ENCODE data around the gene DTNBP1. TPM values are rescaled to one million over a fixed set of nuclear protein-coding genes. Genes with fewer than 3 reads are reported as not detected.

The DTNBP1 gene
- total and polyA plus RNA-seq, 7 experiments from 2014 or later: 19.8 to 40.0 (median 27.4) TPM

DNA sequence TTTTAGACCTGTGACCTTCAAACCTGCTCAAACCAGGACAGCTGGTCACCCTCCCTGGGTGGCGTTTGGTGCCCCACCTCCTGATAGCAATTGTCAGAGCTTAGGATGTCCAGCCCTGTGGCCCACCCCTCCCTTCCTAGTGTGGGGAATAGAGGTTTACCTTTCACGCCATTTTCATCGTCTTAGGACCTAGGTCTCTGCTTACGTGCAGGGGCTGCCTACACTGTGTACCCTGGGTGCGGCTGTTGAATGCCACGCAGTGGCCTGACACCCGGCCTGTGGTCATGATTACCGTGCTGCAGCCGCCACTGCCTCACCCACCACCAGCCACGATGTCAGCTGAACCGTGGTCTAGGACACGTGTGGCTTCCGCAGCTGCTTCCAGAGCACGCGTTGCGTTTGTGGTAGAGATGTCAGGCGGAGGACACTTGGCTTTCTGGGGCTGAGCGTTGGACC lies 157.3 kb downstream of the DTNBP1 start:
- no peaks in the 10 kb centered on the region for H3K27me3 ChIP-seq (ENCODE audit: control insufficient read depth in 2 of 2, insufficient read depth in 2 of 2, low read length in 2 of 2)
- no peak for ATAC-seq
- peak overlapping the region in 3 of 9 donors; percentile 24 to 50 (median 41) for H3K27ac Mint-ChIP-seq
- H3K4me1 Mint-ChIP-seq: peaks cover 0 to 18% (median 0%) of the 10 kb centered on the region in 7 donors
- H3K4me3 ChIP-seq (ENCODE audit: low read length): no peak overlapping the region
- ChIA-PET CTCF (no interaction called here), POLR2A (no interaction called here)
- no peak for DNase-seq
- H3K36me3 ChIP-seq (ENCODE audit: control insufficient read depth in 2 of 3, insufficient read depth in 3 of 3, low read length in 3 of 3): peaks cover 4 to 100% (median 14%) of the 10 kb centered on the region in 3 experiments
- intact Hi-C loops (cut with micrococcal nuclease): no loop called here
- H3K9me3 Mint-ChIP-seq: peaks cover 0 to 2% (median 0%) of the 10 kb centered on the region in 11 donors
- H3K27me3 Mint-ChIP-seq: no peaks in the 10 kb centered on the region
- H3K36me3 Mint-ChIP-seq: peaks cover 0 to 47% (median 13%) of the 10 kb centered on the region in 5 donors
- no peaks in the 10 kb centered on the region for H3K9me3 ChIP-seq (ENCODE audit: control insufficient read depth in 2 of 3, low read length in 3 of 3)
- no peak overlapping the region for H3K27ac ChIP-seq (ENCODE audit: low read depth, low read length)
- H3K4me1 ChIP-seq (ENCODE audit: control insufficient read depth in 2 of 2, insufficient read depth in 2 of 2, low read length in 2 of 2): no peaks in the 10 kb centered on the region
- no peak overlapping the region for H3K4me3 Mint-ChIP-seq

DNA sequence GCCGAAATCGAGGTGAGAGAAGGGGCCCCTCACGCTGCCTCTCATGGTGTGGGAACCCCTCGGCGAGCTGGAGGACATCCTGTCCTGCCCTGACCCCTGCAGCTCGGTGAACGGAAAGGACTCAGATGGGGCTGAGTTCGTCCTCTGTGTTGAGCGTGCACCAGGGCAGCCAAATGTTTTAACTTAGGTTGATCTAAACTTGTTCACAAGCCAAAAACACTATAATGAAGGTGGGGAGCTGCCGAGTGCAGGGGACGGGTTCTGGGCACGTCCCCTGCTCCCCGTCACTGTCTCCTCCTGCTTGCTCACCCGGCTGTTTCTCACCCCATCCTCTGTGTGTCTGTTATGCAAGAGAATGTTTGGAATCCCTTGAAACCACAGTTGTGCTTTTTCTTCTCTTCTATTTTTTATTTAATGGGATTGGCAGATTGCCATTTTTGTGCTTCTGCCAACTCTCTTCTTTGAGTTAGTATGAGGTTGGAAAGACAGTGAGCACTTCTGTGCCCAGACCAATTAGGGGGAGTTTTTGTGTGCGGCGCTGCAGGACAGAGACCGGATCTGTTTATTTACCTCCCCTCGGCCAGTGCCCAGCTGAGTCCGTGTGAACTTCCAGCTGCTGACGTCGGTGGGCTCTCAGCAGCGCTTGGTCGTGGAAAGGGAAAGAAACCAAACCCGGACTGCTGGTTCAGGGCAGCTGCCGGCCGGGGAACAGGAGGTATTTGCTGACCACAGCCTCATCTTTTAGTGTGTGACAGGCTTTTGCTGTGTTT lies 158.1 kb downstream of the DTNBP1 start:
- Mint-ChIP-seq H3K27ac (peak overlapping the region in 4 of 9 donors; percentile 2 to 66 (median 34)), H3K4me3 (no peak overlapping the region), H3K4me1 (peaks cover 0 to 22% (median 0%) of the 10 kb centered on the region in 7 donors), H3K9me3 (peaks cover 0 to 2% (median 0%) of the 10 kb centered on the region in 11 donors), H3K27me3 (no peaks in the 10 kb centered on the region), H3K36me3 (peaks cover 0 to 54% (median 13%) of the 10 kb centered on the region in 5 donors)
- Histone ChIP-seq H3K4me1 (ENCODE audit: control insufficient read depth in 2 of 2, insufficient read depth in 2 of 2, low read length in 2 of 2) (no peaks in the 10 kb centered on the region), H3K4me3 (ENCODE audit: low read length) (no peak overlapping the region), H3K27me3 (ENCODE audit: control insufficient read depth in 2 of 2, insufficient read depth in 2 of 2, low read length in 2 of 2) (no peaks in the 10 kb centered on the region), H3K9me3 (ENCODE audit: control insufficient read depth in 2 of 3, low read length in 3 of 3) (no peaks in the 10 kb centered on the region), H3K27ac (ENCODE audit: low read depth, low read length) (no peak overlapping the region), H3K36me3 (ENCODE audit: control insufficient read depth in 2 of 3, insufficient read depth in 3 of 3, low read length in 3 of 3) (peaks cover 4 to 100% (median 14%) of the 10 kb centered on the region in 3 experiments)
- ATAC-seq (no peak), DNase-seq (no peak)
- CTCF ChIA-PET: no interaction called here
- intact Hi-C loops (cut with micrococcal nuclease): no loop called here
- POLR2A ChIA-PET: no interaction called here

DNA sequence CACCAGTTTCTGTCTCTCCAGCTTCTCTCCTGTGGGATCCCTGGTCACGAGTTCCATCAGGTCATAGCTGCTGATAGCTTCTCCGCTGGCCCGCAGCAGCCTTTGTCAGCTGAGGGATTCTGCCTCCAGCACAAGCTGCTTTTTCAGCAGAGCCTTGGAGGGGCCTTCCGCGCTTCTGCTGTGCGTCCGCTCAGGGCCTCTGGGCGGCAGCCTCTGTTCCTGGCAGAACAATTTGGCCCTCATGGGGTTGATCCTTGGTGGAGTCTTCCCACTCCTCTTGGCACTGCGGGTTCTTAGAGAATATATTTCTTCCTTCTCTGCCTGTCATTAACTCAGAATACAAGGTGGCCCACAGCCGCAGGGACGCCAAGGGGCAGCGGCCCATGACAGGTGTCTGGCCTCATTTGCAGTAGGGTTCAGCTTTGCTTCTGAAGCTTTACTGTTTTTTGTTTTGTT lies 158.8 kb downstream of the DTNBP1 start:
- Histone ChIP-seq H3K4me1 (ENCODE audit: control insufficient read depth in 2 of 2, insufficient read depth in 2 of 2, low read length in 2 of 2) (no peaks in the 10 kb centered on the region), H3K9me3 (ENCODE audit: control insufficient read depth in 2 of 3, low read length in 3 of 3) (no peaks in the 10 kb centered on the region), H3K27ac (ENCODE audit: low read depth, low read length) (no peak overlapping the region), H3K36me3 (ENCODE audit: control insufficient read depth in 2 of 3, insufficient read depth in 3 of 3, low read length in 3 of 3) (peaks cover 4 to 100% (median 14%) of the 10 kb centered on the region in 3 experiments), H3K27me3 (ENCODE audit: control insufficient read depth in 2 of 2, insufficient read depth in 2 of 2, low read length in 2 of 2) (no peaks in the 10 kb centered on the region), H3K4me3 (ENCODE audit: low read length) (no peak overlapping the region)
- no peaks in the 10 kb centered on the region for H3K27me3 Mint-ChIP-seq
- POLR2A ChIA-PET: no interaction called here
- CTCF ChIA-PET: no interaction called here
- peaks cover 0 to 22% (median 0%) of the 10 kb centered on the region in 7 donors for H3K4me1 Mint-ChIP-seq
- peaks cover 0 to 2% (median 0%) of the 10 kb centered on the region in 11 donors for H3K9me3 Mint-ChIP-seq
- peak overlapping the region in 1 of 10 donors; percentile 6 for H3K4me3 Mint-ChIP-seq
- intact Hi-C loops (cut with micrococcal nuclease): no loop called here
- no peak for ATAC-seq
- peak overlapping the region in 1 of 9 donors; percentile 10 for H3K27ac Mint-ChIP-seq
- H3K36me3 Mint-ChIP-seq: peaks cover 0 to 58% (median 13%) of the 10 kb centered on the region in 5 donors
- DNase-seq: no peak

DNA sequence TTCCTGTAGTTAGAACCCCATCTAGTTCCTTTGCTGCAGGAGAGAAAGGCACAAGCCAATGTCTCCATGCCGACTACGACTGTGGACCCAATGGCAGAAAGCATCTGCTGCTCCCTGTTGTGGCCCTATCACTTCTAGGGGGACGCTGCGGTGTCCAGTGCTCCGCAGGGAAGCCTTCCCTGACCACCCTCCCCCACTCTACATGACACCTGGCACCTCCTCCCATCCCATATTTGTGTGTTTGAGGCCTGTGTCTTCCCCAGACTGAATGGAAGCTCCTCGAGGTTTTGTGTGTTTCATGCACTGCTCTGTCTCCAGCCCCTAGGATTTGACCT lies 159.5 kb downstream of the DTNBP1 start:
- H3K4me1 ChIP-seq (ENCODE audit: control insufficient read depth in 2 of 2, insufficient read depth in 2 of 2, low read length in 2 of 2): no peaks in the 10 kb centered on the region
- H3K9me3 ChIP-seq (ENCODE audit: control insufficient read depth in 2 of 3, low read length in 3 of 3): no peaks in the 10 kb centered on the region
- H3K4me3 ChIP-seq (ENCODE audit: low read length): no peak overlapping the region
- Mint-ChIP-seq H3K27ac (peak overlapping the region in 3 of 9 donors; percentile 15 to 59 (median 25)), H3K4me3 (no peak overlapping the region), H3K27me3 (no peaks in the 10 kb centered on the region), H3K36me3 (peaks cover 0 to 53% (median 8%) of the 10 kb centered on the region in 5 donors), H3K4me1 (peaks cover 0 to 22% (median under 1%) of the 10 kb centered on the region in 7 donors), H3K9me3 (peaks cover 0 to 2% (median 0%) of the 10 kb centered on the region in 11 donors)
- ATAC-seq (no peak), DNase-seq (no peak)
- intact Hi-C loops (cut with micrococcal nuclease): no loop called here
- CTCF ChIA-PET: no interaction called here
- peaks cover 4 to 97% (median 14%) of the 10 kb centered on the region in 3 experiments for H3K36me3 ChIP-seq (ENCODE audit: control insufficient read depth in 2 of 3, insufficient read depth in 3 of 3, low read length in 3 of 3)
- no peaks in the 10 kb centered on the region for H3K27me3 ChIP-seq (ENCODE audit: control insufficient read depth in 2 of 2, insufficient read depth in 2 of 2, low read length in 2 of 2)
- no peak overlapping the region for H3K27ac ChIP-seq (ENCODE audit: low read depth, low read length)
- POLR2A ChIA-PET: no interaction called here

DNA sequence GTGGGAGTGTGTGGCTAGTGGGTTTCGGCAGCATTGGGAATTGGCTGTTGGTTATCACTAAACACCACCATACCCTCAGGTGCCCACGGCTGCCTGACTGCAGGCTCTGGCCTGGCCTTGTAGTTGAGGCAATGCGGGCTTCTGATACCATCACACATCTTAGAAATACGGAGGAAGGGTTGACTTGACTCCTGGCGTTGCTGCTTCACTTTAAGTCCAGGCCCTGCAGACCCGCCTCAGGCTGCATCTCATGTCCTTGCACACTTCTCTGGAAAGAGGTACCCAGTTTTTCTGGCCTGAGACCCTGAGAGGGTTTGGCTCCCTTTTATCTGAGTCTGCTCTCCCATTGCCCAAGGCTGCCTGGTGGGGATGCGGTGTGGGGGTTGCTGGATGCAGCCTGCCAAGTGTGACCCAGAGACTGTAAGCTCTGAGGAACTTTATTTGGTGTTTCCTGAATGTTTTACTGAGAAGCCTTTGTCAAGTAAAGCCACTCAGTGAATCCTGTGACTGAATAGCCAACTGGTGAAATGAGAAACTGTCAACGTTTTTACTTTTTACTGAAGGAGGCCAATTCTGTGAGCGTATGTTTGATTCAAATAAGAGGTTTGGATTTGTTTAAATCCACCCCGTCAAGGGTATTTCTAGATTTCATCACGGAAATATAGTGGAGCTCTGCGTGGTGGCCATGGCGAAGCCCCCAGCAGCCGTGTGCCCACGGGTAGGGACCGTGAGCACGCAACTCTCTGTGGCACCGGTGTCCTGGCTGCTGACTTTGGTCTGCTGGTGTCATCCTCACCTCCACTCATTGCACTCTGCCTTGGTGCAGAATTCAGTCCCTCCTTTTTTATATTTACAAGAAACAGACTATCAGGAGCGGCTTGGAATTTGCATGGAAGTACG lies 160.1 kb downstream of the DTNBP1 start:
- Histone ChIP-seq H3K36me3 (ENCODE audit: control insufficient read depth in 2 of 3, insufficient read depth in 3 of 3, low read length in 3 of 3) (peaks cover 4 to 95% (median 14%) of the 10 kb centered on the region in 3 experiments), H3K4me3 (ENCODE audit: low read length) (no peak overlapping the region), H3K9me3 (ENCODE audit: control insufficient read depth in 2 of 3, low read length in 3 of 3) (no peaks in the 10 kb centered on the region), H3K27me3 (ENCODE audit: control insufficient read depth in 2 of 2, insufficient read depth in 2 of 2, low read length in 2 of 2) (no peaks in the 10 kb centered on the region), H3K4me1 (ENCODE audit: control insufficient read depth in 2 of 2, insufficient read depth in 2 of 2, low read length in 2 of 2) (no peaks in the 10 kb centered on the region), H3K27ac (ENCODE audit: low read depth, low read length) (no peak overlapping the region)
- Mint-ChIP-seq H3K27ac (no peak overlapping the region), H3K4me3 (no peak overlapping the region), H3K27me3 (no peaks in the 10 kb centered on the region), H3K4me1 (peaks cover 0 to 22% (median 3%) of the 10 kb centered on the region in 7 donors), H3K9me3 (peaks cover 0 to 2% (median 0%) of the 10 kb centered on the region in 11 donors), H3K36me3 (peaks cover 0 to 56% (median 13%) of the 10 kb centered on the region in 5 donors)
- ChIA-PET CTCF (no interaction called here), POLR2A (no interaction called here)
- no peak for ATAC-seq
- no peak for DNase-seq
- intact Hi-C loops (cut with micrococcal nuclease): no loop called here

DNA sequence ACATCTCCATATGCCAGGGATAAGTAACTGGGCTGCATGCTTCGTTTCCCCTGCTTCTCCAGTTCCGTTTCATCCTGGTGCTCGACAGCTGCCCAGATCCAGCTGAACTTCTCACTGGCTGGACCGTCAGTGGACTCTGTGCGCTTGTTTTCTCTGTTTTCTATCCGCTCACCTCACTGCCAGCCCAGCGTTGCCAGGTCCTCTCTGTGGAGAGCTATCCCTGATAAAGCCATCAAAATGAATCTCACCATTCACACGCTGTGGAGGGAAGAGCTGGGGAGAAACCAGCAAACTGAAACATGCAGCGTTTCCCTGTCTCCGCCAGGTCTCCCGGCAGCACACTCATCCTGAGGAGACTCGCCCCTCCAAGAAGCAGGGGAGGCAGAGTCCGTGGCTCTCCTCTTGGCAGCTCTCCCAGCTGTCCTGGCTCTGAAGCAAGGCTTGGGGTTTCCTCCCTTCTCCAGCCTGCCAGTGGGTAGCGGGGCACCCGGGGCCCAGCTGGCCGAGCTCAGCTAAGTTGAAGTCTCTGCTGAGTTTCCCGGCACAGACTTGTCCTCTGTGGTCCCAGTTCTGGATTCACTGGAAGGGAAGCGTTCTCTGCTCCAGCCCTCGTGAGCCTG lies 160.9 kb downstream of the DTNBP1 start:
- no peaks in the 10 kb centered on the region for H3K27me3 Mint-ChIP-seq
- peaks cover 0 to 57% (median 13%) of the 10 kb centered on the region in 5 donors for H3K36me3 Mint-ChIP-seq
- CTCF ChIA-PET: no interaction called here
- Histone ChIP-seq H3K9me3 (ENCODE audit: control insufficient read depth in 2 of 3, low read length in 3 of 3) (no peaks in the 10 kb centered on the region), H3K4me1 (ENCODE audit: control insufficient read depth in 2 of 2, insufficient read depth in 2 of 2, low read length in 2 of 2) (no peaks in the 10 kb centered on the region), H3K27me3 (ENCODE audit: control insufficient read depth in 2 of 2, insufficient read depth in 2 of 2, low read length in 2 of 2) (no peaks in the 10 kb centered on the region), H3K27ac (ENCODE audit: low read depth, low read length) (no peak overlapping the region), H3K36me3 (ENCODE audit: control insufficient read depth in 2 of 3, insufficient read depth in 3 of 3, low read length in 3 of 3) (peaks cover 4 to 93% (median 14%) of the 10 kb centered on the region in 3 experiments), H3K4me3 (ENCODE audit: low read length) (no peak overlapping the region)
- no peak for ATAC-seq
- POLR2A ChIA-PET: no interaction called here
- peaks cover 0 to 2% (median 0%) of the 10 kb centered on the region in 11 donors for H3K9me3 Mint-ChIP-seq
- peaks cover 0 to 22% (median 3%) of the 10 kb centered on the region in 7 donors for H3K4me1 Mint-ChIP-seq
- H3K4me3 Mint-ChIP-seq: no peak overlapping the region
- intact Hi-C loops (cut with micrococcal nuclease): no loop called here
- DNase-seq: no peak
- H3K27ac Mint-ChIP-seq: peak overlapping the region in 1 of 9 donors; percentile 16
